Immature natural killer cell (primary cell): ENCODE results near the gene PSIP1. TPM values are rescaled to one million over a fixed set of nuclear protein-coding genes. Genes with fewer than 3 reads are reported as not detected.
A peak's percentile ranks its signal among the peaks of the same experiment; 100 is the strongest.

Source experiments
- DNase-seq, 3 donors: peaks; one replicate each; pipeline ENCODE4 v3.0.0; 2022; ENCODE audit warnings: mixed read lengths in 1 of 3
- H3K27ac Mint-ChIP-seq, 6 donors: one replicate each; pipeline ENCODE4 v1.8.0; 2020; ENCODE audit warnings: mixed read lengths in 6 of 6, mild to moderate bottlenecking in 5 of 6, inconsistent platforms in 4 of 6, moderate library complexity in 3 of 6
- H3K27me3 Mint-ChIP-seq, 3 donors: one replicate each; pipeline ENCODE4 v1.8.0; 2020 to 2021; ENCODE audit warnings: low read depth in 3 of 3, mild to moderate bottlenecking in 3 of 3, mixed read lengths in 3 of 3, moderate library complexity in 3 of 3, inconsistent platforms in 1 of 3
- H3K36me3 Mint-ChIP-seq, 3 donors: one replicate each; pipeline ENCODE4 v1.8.0; 2020; ENCODE audit warnings: mixed read lengths in 3 of 3, inconsistent platforms in 2 of 3, mild to moderate bottlenecking in 2 of 3
- H3K4me1 Mint-ChIP-seq, 2 donors: one replicate each; pipeline ENCODE4 v1.8.0; 2020; ENCODE audit warnings: inconsistent platforms in 2 of 2, mild to moderate bottlenecking in 2 of 2, mixed read lengths in 2 of 2, moderate library complexity in 1 of 2
- H3K4me3 Mint-ChIP-seq, 5 donors: one replicate each; pipeline ENCODE4 v1.8.0; 2020; ENCODE audit warnings: mild to moderate bottlenecking in 5 of 5, mixed read lengths in 5 of 5, inconsistent platforms in 3 of 5, moderate library complexity in 3 of 5
- H3K9me3 Mint-ChIP-seq, 6 donors: one replicate each; pipeline ENCODE4 v1.8.0; 2020; ENCODE audit warnings: mild to moderate bottlenecking in 6 of 6, mixed read lengths in 6 of 6, inconsistent platforms in 4 of 6, moderate library complexity in 3 of 6
- polyA plus RNA-seq, 3 donors: library from polyadenylated mRNA; unstranded; fragments of 300-500 nt; fragmentation: Illumina TruSeq; gene quantifications; one replicate each; pipeline ENCODE4 v1.2.3, GENCODE V29; 2021

PSIP1 gene
- polyA plus RNA-seq, 3 donors from 2014 or later: 26.7 to 73.0 (median 64.8) TPM

DNA sequence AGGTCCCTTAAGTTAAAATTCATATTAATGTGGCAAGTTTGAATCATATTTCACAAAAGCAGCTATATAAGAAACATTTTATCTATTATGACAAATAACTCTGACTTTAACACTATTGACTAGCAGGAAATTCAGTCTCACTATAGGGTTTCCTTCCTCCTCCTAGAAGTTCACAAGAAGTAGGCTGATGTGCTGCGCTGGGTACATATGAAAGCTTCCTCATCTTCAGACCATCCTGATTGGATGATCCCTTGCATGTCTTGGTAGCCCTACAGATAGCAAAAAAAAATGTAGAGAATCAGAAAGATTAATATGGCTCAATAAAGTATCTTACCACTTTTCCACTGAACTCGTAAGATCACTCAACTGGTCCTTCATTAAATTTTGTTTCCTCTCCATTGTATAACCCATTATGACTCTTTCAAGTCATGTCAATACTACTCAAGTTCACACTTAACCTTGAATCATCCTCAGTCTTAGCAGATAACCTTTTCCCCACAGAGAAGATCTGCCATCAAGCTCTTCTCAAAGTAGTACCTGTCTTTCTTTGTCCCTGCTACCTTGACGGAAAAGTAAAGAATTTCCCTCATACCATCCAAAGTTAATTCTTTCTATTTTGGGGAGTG lies 11.5 kb upstream of the PSIP1 start:
- H3K9me3 Mint-ChIP-seq: no peaks in the 10 kb centered on the region
- peak overlapping the region in 1 of 6 donors; percentile 50 for H3K27ac Mint-ChIP-seq
- H3K4me3 Mint-ChIP-seq: no peak overlapping the region
- H3K36me3 Mint-ChIP-seq: no peaks in the 10 kb centered on the region
- H3K4me1 Mint-ChIP-seq: no peaks in the 10 kb centered on the region
- peaks cover 0 to 8% (median 8%) of the 10 kb centered on the region in 3 donors for H3K27me3 Mint-ChIP-seq
- no peak for DNase-seq

DNA sequence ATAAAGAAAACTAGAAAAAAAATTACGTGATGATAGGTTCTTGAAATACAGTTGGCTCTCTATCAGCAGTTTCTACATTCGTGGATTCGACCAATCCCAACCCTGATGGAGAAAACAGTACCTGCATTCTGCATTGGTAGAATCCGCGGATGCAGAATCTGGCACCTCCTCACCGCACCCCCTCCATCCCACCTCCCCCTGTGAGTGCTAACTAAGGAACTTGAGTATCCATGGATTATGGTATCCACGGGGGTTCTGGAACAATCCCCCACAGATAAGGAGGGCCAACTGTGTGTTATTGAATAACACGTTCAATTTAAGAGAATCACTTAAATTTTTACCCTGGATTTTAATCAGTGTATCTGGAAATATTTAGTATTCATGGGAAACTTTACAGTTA lies 10.5 kb upstream of the PSIP1 start:
- DNase-seq: no peak
- Mint-ChIP-seq H3K27ac (no peak overlapping the region), H3K27me3 (peaks cover 0 to 8% (median 8%) of the 10 kb centered on the region in 3 donors), H3K4me3 (no peak overlapping the region), H3K9me3 (no peaks in the 10 kb centered on the region), H3K36me3 (no peaks in the 10 kb centered on the region), H3K4me1 (no peaks in the 10 kb centered on the region)

DNA sequence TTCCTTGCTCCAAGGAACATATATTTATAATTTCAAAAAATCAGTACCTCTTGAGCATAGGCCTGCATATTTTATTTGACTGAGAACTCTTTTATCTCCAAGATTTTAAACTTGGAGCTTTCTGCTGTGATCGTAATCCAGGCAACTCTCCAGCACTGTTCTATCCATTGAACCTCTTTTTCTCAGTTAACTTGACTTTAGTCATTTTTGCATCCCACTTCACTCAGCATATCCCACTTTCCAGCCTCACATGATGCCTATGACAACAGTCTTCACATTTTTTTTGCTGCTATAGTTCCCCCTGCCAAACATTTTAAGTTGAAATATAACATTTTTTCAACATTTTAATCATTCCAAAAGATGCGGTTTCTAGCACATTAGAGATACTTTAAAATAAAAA lies 9.1 kb upstream of the PSIP1 start:
- Mint-ChIP-seq H3K4me1 (no peaks in the 10 kb centered on the region), H3K27me3 (peaks cover 0 to 8% (median 6%) of the 10 kb centered on the region in 3 donors), H3K4me3 (no peak overlapping the region), H3K9me3 (no peaks in the 10 kb centered on the region), H3K27ac (no peak overlapping the region), H3K36me3 (no peaks in the 10 kb centered on the region)
- DNase-seq: no peak

DNA sequence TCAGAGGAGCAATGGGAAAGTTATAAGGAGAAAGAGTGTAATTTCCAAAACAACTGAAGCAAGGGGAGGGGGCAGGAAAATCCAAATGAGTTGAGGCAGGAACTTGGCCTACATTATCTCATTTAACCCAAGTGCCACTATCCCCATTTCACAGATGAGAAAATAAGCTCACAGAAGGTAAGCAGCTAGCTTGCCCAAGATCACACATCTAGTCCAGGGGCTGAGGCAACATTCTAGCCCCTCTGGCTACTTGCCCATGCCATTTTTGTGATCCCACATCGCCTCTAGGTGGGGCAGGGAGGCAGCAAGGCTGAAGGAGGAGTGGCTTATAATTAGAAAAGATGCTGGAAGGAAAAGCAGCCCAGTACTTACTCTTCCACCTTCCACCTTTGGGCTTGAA lies 2.6 kb upstream of the PSIP1 start:
- peak overlapping the region in 1 of 6 donors; percentile 54 for H3K27ac Mint-ChIP-seq
- DNase-seq: no peak
- no peak overlapping the region for H3K4me3 Mint-ChIP-seq
- H3K9me3 Mint-ChIP-seq: peaks cover 0 to 1% (median 0%) of the 10 kb centered on the region in 6 donors
- H3K4me1 Mint-ChIP-seq: peaks cover 22 to 27% of the 10 kb centered on the region in 2 donors
- peaks cover 11 to 17% (median 14%) of the 10 kb centered on the region in 3 donors for H3K27me3 Mint-ChIP-seq
- H3K36me3 Mint-ChIP-seq: peaks cover 0 to 5% (median 0%) of the 10 kb centered on the region in 3 donors

DNA sequence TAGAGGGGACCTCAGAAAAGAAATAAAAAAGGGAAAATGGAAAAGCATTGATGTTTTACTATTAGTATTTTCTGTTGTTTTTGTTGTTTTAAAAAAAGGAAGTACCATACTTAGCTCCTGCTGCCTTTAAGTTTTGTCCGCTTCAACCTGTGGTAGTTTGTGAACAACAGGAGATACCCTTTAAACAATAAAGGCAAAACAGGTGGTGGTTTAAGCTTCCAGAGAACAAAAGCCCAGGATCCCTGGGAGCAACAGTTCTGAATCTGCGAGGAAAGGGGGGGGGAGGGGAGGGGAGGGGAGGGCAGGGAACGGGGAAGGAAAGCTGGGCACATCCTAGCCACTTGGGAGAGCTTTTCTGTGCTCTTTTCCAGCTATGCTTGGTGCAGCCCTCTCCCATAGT lies 2.1 kb upstream of the PSIP1 start:
- no peak overlapping the region for H3K4me3 Mint-ChIP-seq
- H3K27ac Mint-ChIP-seq: no peak overlapping the region
- no peak for DNase-seq
- H3K36me3 Mint-ChIP-seq: peaks cover 0 to 5% (median 0%) of the 10 kb centered on the region in 3 donors
- H3K9me3 Mint-ChIP-seq: peaks cover 0 to 1% (median 0%) of the 10 kb centered on the region in 6 donors
- H3K27me3 Mint-ChIP-seq: peaks cover 11 to 17% (median 17%) of the 10 kb centered on the region in 3 donors
- peaks cover 26 to 31% of the 10 kb centered on the region in 2 donors for H3K4me1 Mint-ChIP-seq

DNA sequence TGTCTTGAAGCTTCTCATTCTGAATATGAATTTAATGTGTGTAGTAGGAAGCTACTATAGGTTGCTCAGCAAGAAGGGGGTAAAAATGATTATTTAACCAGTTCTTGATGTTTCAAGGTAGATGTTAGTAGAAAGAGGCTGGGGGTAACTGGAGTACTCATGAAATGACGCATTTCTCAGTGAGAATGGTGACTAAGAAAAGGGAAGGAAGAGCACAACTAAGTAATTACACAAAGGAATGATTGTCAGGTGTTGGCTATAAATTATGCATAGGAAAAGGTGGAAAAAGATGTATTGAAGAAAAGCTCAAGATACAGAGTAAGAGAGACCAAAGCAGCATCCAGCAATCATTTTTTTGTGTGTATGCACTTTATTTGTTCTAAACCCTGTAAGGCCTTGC lies 1.4 kb upstream of the PSIP1 start:
- DNase-seq: no peak
- Mint-ChIP-seq H3K4me1 (peaks cover 26 to 35% of the 10 kb centered on the region in 2 donors), H3K4me3 (peak overlapping the region in 3 of 5 donors; percentile 11 to 43 (median 11)), H3K36me3 (peaks cover 0 to 5% (median 0%) of the 10 kb centered on the region in 3 donors), H3K27me3 (peaks cover 11 to 17% (median 17%) of the 10 kb centered on the region in 3 donors), H3K9me3 (peaks cover 0 to 1% (median 0%) of the 10 kb centered on the region in 6 donors), H3K27ac (peak overlapping the region in 3 of 6 donors; percentile 3 to 66 (median 54))

DNA sequence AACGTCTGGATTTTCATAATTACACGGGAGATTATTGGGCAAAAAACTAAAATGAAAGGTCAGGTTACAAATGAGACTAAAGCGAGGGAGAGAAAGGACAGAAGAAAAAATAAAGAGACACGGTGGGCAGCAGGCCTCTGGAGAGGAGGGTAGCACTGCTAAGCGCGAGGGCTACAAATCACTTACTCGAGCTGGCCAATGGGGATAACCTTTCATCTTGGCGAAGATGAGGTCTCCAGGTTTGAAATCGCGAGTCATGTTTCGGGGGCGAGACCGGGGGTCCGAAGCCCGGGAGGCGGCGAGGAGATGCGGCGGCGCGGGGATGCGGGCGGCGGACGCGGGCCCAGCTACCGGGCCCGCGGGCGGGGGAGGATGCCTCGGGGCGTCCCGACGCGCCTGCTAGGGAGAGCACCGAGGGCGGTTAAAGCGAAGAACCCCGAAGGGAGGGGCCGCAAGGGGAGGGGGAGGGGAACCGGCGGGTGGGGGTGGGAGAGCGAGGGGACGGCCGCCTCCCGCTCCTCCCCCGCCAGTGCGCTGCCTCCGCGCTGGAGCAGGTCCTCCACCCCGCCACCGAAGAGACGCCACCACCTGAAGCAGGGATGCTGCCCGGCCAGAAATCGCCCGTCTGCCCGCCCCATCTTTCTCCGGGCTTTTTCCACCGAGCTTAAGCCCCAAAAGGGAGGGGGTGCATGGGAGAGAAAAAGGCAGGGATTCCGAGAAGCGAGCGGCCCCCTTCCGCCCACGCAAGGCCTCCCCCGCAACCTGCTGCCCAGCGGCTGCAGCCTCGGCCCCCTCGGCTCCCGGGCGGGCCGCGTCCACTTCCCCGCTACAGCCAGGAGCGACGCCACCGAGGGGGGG lies 610 bp downstream of the PSIP1 start:
- Mint-ChIP-seq H3K36me3 (peaks cover 0 to 17% (median 7%) of the 10 kb centered on the region in 3 donors), H3K27me3 (peaks cover 11 to 17% (median 17%) of the 10 kb centered on the region in 3 donors), H3K27ac (peak overlapping the region; percentile 93 to 99 (median 95)), H3K4me1 (peaks cover 30 to 51% of the 10 kb centered on the region in 2 donors), H3K4me3 (peak overlapping the region; percentile 92 to 98 (median 95)), H3K9me3 (peaks cover 0 to 1% (median 0%) of the 10 kb centered on the region in 6 donors)
- DNase-seq: peak in 1 of 3 donors; percentile 47

DNA sequence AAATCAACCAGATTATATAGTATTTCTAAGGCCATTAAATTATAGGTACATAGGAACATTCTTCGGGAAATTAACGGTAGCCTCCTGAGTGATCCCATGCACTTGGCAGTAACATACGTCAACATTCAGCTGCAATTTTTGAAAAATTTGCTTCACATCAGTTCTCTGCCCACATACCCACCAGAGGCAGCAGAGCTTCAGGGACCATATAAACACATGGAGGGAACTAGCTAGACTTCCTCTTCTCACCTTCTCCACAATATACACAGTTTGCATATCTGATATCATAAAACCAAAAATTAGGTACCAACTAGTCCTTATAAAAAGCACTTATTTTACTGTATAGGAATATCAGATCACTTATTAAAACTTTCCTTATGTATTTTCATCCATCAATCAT lies 4.8 kb downstream of the PSIP1 start:
- H3K27ac Mint-ChIP-seq: no peak overlapping the region
- peaks cover 33 to 64% of the 10 kb centered on the region in 2 donors for H3K4me1 Mint-ChIP-seq
- no peak overlapping the region for H3K4me3 Mint-ChIP-seq
- H3K36me3 Mint-ChIP-seq: peaks cover 5 to 24% (median 19%) of the 10 kb centered on the region in 3 donors
- H3K9me3 Mint-ChIP-seq: peaks cover 0 to 1% (median 0%) of the 10 kb centered on the region in 6 donors
- DNase-seq: no peak
- H3K27me3 Mint-ChIP-seq: peaks cover 6 to 13% (median 11%) of the 10 kb centered on the region in 3 donors

DNA sequence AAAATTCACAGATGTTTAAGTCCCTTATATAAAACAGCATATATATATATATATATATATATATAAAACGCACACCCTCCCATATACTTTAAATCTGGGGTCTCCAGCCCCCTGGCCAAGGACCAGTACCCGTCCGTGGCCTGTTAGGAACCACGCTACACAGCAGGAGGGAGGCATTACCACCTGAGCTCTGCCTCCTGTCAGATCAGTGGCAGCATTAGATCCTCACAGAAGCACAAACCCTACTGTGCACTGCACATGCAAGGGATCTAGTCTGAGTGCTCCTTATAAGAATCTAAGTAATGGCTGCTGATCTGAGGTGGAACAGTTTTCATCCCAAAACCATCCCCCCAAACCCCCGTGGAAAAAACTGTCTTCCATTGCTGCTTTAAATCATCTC lies 9.0 kb downstream of the PSIP1 start:
- Mint-ChIP-seq H3K27ac (no peak overlapping the region), H3K9me3 (no peaks in the 10 kb centered on the region), H3K36me3 (peaks cover 5 to 22% (median 17%) of the 10 kb centered on the region in 3 donors), H3K4me3 (no peak overlapping the region), H3K4me1 (peaks cover 27 to 60% of the 10 kb centered on the region in 2 donors), H3K27me3 (no peaks in the 10 kb centered on the region)
- DNase-seq: no peak

DNA sequence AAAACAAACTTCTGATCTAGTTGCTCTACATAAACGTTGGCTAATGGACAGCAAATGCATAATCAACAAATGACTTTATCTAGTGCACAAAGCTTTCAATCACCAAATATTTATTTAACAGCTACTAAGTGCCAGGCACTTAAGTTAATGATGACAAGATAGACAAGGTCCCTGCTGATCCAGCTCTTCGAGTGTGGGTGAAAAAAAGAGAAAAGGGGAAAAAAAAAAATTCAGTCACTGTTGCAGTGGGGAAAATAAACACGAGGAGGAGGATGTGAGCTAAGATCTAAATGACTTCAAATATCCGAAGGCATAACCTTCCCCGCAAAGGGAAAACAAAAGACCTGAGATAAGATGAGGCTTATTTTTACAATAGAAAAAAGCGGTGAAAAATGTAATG lies 9.6 kb downstream of the PSIP1 start:
- H3K27ac Mint-ChIP-seq: no peak overlapping the region
- H3K36me3 Mint-ChIP-seq: peaks cover 5 to 20% (median 11%) of the 10 kb centered on the region in 3 donors
- H3K9me3 Mint-ChIP-seq: no peaks in the 10 kb centered on the region
- H3K27me3 Mint-ChIP-seq: no peaks in the 10 kb centered on the region
- DNase-seq: no peak
- peaks cover 24 to 53% of the 10 kb centered on the region in 2 donors for H3K4me1 Mint-ChIP-seq
- H3K4me3 Mint-ChIP-seq: no peak overlapping the region

DNA sequence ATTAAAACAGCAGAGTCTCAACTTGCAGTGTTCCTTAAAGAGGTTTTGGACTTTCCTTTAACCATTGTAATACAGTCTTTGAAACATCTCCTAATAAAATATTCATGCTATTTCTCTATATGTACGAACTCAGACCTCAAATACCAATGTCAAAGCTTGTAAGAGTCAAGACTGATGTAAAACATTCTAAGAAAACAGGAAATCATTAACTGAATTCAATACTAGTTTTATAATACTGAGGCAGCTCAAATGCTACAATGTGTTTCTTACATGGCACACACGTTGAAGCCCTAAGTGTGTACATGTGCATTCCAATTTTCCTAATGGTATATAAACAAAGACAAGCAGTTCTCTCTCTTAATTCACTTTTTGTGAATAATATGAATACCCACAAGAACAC lies 11.6 kb downstream of the PSIP1 start:
- no peaks in the 10 kb centered on the region for H3K9me3 Mint-ChIP-seq
- no peak for DNase-seq
- H3K27ac Mint-ChIP-seq: peak overlapping the region in 4 of 6 donors; percentile 5 to 50 (median 20)
- peaks cover 26 to 54% of the 10 kb centered on the region in 2 donors for H3K4me1 Mint-ChIP-seq
- H3K36me3 Mint-ChIP-seq: peaks cover 5 to 15% (median 7%) of the 10 kb centered on the region in 3 donors
- no peak overlapping the region for H3K4me3 Mint-ChIP-seq
- H3K27me3 Mint-ChIP-seq: no peaks in the 10 kb centered on the region

DNA sequence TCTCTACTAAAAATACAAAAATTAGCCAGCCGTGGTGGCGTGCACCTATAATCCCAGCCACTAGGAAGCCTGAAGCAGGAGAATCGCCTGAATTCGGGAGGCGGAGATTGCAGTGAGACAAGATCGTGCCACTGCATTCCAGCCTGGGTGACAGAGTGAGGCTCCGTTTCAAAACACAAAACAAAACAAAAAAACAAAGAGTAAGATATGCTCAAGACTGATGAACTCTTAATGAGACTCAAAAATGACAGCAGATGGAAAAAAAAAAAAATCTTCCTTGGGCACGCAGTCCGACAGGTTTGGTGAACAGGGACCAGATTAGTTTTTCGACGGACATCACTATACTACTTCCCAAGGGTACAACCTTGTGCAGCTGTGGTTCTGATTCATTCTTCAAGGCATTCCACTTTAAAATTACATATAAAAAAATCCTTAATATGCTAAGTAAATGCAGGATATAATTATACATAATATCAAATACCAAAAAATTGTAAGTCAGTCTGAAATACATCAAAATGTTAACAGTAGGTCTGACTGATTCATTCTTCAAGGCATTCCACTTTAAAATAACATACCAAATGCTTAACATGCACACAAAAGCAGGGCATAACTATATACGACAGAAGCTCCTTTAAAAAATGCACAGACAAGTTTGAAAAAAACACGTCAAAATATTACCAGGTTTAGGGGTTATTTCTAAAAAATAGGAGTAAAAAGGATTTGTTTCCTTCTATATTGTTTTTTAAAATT lies 12.3 kb downstream of the PSIP1 start:
- peaks cover 5 to 16% (median 7%) of the 10 kb centered on the region in 3 donors for H3K36me3 Mint-ChIP-seq
- peak overlapping the region in 1 of 6 donors; percentile 45 for H3K27ac Mint-ChIP-seq

DNA sequence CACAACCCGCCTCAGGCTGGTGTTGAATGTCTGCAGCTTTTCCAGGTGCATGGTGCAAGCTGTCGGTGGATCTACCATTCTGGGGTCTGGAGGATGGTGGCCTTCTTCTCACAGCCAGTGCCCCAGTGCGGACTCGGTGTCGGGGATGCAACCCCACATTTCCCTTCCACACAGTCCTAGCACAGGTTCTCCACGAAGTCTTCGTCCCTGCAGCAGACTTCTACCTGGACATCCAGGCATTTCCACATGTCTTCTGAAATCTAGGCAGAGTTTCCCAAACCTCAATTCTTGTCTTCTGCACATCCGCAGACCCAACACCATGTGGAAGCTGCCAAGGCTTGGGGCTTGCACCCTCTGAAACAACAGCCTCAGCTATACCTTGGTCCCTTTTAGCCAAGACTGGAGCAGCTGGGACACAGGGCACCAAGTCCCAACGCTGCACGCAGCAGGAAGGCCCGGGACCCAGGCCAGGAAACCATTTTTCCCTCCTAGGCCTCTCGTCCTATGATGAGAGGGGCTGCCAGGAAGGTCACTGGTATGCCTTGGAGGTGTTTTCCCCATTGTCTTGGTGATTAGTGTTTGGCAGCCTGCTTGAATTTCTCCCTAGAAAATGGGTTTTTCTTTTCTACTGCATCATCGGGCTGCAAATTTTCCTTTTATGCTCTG lies 18.2 kb downstream of the PSIP1 start:
- Mint-ChIP-seq H3K4me1 (peaks cover 10 to 37% of the 10 kb centered on the region in 2 donors), H3K27me3 (no peaks in the 10 kb centered on the region), H3K9me3 (no peaks in the 10 kb centered on the region), H3K4me3 (no peak overlapping the region), H3K27ac (peak overlapping the region in 2 of 6 donors; percentile 43 to 48), H3K36me3 (peaks cover 2 to 17% (median 10%) of the 10 kb centered on the region in 3 donors)
- no peak for DNase-seq

More for the DNA sequence above, 12.3 kb downstream of the PSIP1 start:
- Mint-ChIP-seq H3K9me3 (no peaks in the 10 kb centered on the region), H3K27me3 (no peaks in the 10 kb centered on the region), H3K4me3 (no peak overlapping the region), H3K4me1 (peaks cover 25 to 58% of the 10 kb centered on the region in 2 donors)
- DNase-seq: no peak
